ENCODE data around the gene TMTC2. TPM values are rescaled to one million over a fixed set of nuclear protein-coding genes. Genes with fewer than 3 reads are reported as not detected.
A peak's percentile ranks its signal among the peaks of the same experiment; 100 is the strongest.
"Not testable (repeated sequence)": the region's sequence is repeated elsewhere in the genome, so short reads cannot be mapped to it uniquely, and the experiment has no call there.

The TMTC2 gene
- total RNA-seq, 1 donor from 2014 or later, result 41.3 TPM

DNA sequence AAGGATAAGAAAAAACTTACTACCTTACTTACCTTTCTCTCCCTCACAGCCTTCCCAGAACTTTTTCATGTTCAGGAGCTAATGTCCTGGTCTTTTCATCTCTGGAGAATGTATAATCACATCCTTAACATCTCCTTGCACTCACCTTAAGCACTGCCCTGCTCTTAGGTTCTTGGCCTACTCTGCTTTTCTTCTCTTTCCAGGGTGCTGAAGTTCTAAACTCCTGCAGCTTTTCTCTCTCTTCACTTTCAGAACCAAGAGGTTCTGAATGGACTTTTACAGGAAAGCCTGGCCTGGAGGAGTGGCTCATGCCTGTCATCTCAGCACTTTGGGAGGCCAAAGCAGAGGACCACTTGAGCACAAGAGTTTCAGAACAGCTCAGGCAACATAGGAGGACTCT, 101.9 kb downstream of the TMTC2 start:
- DNase-seq (ENCODE audit: low spot score), result no peak

GRCh38 chr12:82789674-82790073, 103.0 kb downstream of the TMTC2 start:
- no peak for DNase-seq (ENCODE audit: low spot score)

- DNase-seq (ENCODE audit: low spot score), result no peak
These were observed 107.1 kb downstream of the TMTC2 start for GRCh38 chr12:82793751-82794281.

GRCh38 chr12:82797480-82797879, 110.8 kb downstream of the TMTC2 start:
- DNase-seq (ENCODE audit: low spot score), result no peak

DNA sequence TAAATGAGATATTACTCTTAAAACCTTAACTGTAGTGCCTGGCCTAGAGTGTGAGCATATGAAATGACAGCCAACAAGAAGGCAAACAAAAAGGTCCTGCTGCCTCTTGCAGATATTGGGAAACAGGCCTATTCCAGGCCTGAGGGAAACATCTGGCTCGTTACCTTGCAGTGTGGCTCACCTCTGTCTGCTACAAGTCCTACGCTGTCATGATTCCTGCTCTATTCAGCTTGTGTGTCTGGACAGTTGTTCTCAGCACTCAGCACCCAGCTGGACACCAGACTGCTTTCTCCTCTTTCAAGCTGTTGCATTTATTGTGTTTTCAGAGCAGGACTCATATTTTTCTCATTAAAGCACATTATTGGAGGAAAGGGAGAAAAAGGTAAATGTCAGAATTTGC, 113.5 kb downstream of the TMTC2 start:
- DNase-seq (ENCODE audit: low spot score), result no peak

- no peak for DNase-seq (ENCODE audit: low spot score)
These were observed 115.4 kb downstream of the TMTC2 start for GRCh38 chr12:82801951-82802610.

DNA sequence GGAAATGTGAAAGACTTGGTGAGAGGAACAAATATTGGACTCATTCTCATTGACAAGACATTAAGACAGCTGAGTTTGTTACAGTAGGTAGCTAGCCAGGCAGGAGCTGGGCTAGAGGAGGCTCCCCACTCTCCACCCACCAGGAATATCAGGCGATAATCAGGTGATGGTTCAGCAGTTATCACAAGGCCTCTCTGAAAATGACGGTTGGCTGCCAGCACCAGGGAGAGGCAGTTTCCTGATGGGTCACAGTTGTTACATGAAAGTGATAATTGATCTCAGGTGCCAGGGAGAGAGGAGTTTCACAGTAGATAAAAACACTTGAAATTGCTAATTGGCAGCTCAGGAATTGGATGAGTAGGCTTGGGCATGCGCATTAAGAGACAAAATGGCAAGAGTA, 116.5 kb downstream of the TMTC2 start:
- DNase-seq (ENCODE audit: low spot score), result peak; percentile 18

DNA sequence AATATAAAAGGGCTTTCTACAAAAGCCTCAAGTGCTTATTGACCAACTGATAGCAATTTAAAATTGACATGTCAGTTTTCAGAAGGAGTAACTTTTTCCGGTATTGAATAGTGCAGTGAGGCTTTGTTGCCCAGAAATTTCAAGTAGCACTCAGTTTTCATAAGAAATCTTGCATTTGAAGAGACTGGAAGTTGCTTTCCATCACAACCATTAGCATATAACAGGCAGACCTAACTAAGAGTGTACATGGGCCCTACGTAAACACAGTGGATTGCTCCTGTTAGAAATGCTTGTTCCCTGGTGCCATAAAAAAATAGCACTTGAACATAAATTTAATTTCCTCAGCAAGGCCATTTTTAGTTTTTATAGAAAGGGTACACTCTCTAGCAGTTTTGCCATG, 117.9 kb downstream of the TMTC2 start:
- DNase-seq (ENCODE audit: low spot score), result no peak

DNA sequence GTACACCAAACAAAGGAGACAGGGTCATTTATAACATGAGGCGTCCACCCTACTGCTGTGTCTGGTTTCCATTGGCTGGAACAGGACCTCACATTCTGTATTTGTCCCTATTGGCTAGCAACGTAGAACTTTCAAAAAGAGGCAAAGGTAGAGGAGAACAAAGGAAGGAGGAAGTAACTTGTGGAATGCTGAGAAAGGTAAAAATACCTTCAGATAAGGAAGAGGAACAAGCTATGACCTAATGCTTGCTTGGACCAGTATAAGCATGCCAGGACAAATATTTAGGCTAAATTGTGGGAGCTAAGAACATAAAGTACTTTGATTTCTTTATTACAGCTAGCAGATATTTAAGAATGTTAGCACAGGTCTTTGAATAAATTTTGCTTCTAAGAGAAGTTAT, 118.3 kb downstream of the TMTC2 start:
- not testable (repeated sequence) for DNase-seq (ENCODE audit: low spot score)

GRCh38 chr12:82805812-82806497, 119.2 kb downstream of the TMTC2 start:
- no peak for DNase-seq (ENCODE audit: low spot score)

DNA sequence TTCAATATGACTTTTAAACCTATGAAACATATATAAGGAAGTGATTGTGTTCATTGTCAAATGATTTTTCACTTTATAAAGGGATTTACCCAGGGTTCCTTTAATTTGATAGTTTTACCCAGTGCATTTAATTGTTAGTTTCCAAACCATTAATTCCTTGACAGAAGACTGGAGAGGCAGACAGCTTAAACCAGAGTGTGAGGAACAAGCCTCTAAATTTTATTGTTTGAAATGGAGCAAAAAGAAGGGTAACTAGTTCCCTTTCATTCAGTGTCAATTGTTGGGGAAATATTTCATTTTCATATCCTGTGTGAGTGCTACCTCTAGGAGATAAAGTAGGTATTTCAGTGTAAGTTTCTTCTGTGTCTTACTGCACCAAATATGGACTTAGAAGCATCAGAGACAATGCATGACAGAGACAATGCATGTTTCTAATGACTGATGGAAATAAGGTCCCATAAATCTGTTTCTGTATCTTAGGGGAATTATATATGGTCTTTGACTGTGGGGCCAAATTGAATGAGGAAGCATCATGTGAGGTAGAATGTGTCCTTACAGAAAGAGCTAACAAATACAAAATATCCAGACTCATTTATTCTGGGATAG, 120.5 kb downstream of the TMTC2 start:
- DNase-seq (ENCODE audit: low spot score), result no peak

DNA sequence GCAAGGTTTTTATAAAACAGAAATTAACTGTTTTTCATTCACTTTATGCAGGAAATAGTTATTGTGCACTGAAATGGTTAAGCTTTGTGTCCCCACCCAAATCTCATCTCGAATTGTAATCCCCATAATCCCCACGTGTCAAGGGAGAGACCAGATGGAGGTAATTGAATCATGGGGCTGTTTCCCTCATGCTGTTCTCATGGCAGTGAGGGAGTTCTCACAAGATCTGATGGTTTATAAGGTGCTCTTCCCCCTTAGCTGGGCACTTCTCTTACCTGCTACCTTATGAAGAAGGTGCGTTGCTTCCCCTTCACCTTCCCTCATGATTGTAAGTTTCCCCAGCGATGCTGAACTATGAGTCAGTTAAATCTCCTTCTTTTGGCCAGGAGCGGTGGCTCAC, 123.9 kb downstream of the TMTC2 start:
- DNase-seq (ENCODE audit: low spot score), result no peak

- no peak for DNase-seq (ENCODE audit: low spot score)
These were observed 130.7 kb downstream of the TMTC2 start for GRCh38 chr12:82817368-82817767.

DNA sequence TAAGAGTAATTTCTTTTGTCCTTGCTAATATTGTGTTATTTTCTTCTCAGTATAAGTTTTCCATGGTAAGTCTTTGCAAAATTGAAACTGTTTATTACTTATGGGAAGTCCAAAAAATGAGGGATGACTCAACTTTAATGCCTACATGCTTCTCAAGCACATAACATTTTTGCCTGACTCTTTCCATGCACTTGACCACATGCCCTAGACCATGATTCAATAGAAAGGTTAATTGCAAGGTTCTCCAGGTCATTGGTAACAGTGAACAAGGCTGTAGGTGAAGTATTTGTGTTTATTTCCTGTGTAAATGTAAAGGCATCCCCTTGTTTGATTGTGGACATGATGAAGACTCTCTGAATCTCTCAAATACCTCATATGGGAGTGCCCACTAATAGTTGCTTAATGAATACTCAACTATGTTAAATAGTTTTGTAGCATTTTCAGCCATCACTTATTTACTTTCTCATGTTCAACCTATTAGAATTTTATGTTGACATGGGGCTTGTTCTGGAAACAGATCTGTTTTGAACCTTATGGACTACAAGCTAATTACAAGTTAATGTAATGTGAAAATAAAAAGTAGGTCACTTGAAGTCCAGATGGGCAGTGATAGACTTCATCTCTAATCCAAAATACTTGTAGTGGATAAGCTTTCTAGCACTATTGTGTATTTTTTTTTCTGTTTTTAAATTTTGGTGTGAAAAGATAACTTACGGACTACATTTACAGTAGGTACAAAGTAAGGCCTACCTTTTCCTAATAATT, 131.7 kb downstream of the TMTC2 start:
- DNase-seq (ENCODE audit: low spot score), result no peak

- DNase-seq (ENCODE audit: low spot score), result no peak
These were observed 139.8 kb downstream of the TMTC2 start for GRCh38 chr12:82826505-82826904.

DNA sequence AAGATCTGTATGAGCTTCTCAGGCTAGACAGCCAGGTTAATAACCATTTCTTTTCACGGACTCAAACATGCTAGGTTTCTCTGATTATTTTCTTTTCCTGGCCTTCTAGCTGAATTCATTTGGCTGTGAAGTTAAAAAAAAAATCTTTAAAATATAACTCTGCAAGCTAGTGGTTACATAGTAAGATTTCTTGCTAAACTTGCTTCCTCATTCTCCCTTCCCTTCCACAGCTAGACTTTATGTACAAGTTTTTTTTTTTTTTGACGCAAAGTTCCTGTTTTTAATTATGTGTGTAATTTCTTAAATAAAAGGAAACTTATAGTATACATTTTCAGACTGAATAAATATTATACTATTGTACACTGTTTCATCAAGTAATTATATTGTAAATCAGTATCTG, 145.4 kb downstream of the TMTC2 start:
- no peak for DNase-seq (ENCODE audit: low spot score)

- no peak for DNase-seq (ENCODE audit: low spot score)
These were observed 146.3 kb downstream of the TMTC2 start for GRCh38 chr12:82832981-82833380.

DNA sequence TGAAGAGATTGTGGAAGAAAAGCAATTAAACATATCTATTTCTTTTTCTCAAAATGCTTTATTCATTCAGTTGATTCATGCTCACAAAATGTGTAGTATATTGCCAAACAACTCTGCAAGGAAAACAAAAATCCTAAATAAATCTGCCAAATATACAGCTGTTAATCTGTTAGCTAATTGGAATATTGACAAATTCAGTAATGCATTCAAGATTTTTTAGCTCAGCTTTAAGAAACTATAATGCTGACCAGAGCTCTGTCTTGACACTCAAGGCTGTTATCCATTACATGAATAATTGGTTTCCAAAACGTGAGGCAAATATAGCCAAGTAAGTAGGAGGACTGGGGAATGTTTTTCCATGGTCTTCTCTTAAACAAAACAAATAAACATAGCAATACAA, 146.8 kb downstream of the TMTC2 start:
- DNase-seq (ENCODE audit: low spot score), result no peak

GRCh38 chr12:82835217-82835616, 148.5 kb downstream of the TMTC2 start:
- no peak for DNase-seq (ENCODE audit: low spot score)

- no peak for DNase-seq (ENCODE audit: low spot score)
These were observed 151.4 kb downstream of the TMTC2 start for GRCh38 chr12:82838131-82838551.

GRCh38 chr12:82838827-82839226, 152.1 kb downstream of the TMTC2 start:
- DNase-seq (ENCODE audit: low spot score), result no peak

DNA sequence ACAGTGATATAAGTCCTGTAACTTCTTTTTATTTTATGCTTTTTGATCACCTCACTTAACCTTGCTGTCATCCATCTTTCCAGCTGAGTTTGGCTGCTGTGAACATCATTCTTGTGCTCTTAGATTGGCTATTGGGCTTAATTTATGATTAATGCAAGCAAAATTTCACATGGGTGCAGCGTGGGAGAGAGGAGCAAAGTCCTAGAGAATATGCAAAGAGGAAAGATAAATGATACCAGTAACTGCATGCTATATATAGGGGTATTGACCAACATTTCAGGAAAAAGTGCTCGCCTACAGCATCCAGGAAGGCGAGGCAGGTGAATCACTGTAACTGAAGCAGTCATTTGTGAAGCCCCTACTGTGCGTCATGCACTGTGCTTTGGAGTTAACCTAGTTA, 153.1 kb downstream of the TMTC2 start:
- DNase-seq (ENCODE audit: low spot score), result no peak
